Sigmoid colon (tissue), 7 donors: Measurements from ENCODE around the gene PSMB7. TPM values are rescaled to one million over a fixed set of nuclear protein-coding genes. Genes with fewer than 3 reads are reported as not detected.

Experiments
- DNase-seq: peaks from one replicate; pipeline ENCODE4 v3.0.0-alpha.2; 2019
- H3K27ac ChIP-seq, 4 donors: fragments of 200-600 bp; sonication (generic); one replicate each; pipeline ENCODE4 v1.5.1; 2016 to 2019; ENCODE audit warnings: mild to moderate bottlenecking in 1 of 4
- H3K27me3 ChIP-seq, 3 donors: fragments of 200-600 bp; sonication (generic); one replicate each; pipeline ENCODE4 v1.5.1; 2019; ENCODE audit warnings: mild to moderate bottlenecking in 1 of 3
- H3K36me3 ChIP-seq, 4 donors: fragments of 200-600 bp; sonication (generic); one replicate each; pipeline ENCODE4 v1.5.1; 2016 to 2019
- H3K4me1 ChIP-seq, 4 donors: fragments of 200-600 bp; sonication (generic); one replicate each; pipeline ENCODE4 v1.5.1; 2017 to 2019
- H3K4me3 ChIP-seq, 4 donors: fragments of 200-600 bp; sonication (generic); one replicate each; pipeline ENCODE4 v1.5.1; 2017 to 2019; ENCODE audit warnings: mild to moderate bottlenecking in 2 of 4, moderate library complexity in 1 of 4
- H3K9me3 ChIP-seq, 4 donors: fragments of 200-600 bp in 3 of 4; sonication (generic) in 3 of 4; one replicate each; pipeline versions ENCODE4 v1.5.1 to v1.6.1; 2013 to 2019
- CTCF ChIP-seq, 4 experiments: fragments of 450-650 bp in 3 of 4; fragments of 200-600 bp in 1 of 4; IDR thresholded peaks; one replicate each; pipeline ENCODE4 v1.5.1; 2016 to 2019; ENCODE audit warnings: antibody characterized with exemption in 4 of 4, mild to moderate bottlenecking in 3 of 4, moderate library complexity in 2 of 4
- EP300 ChIP-seq, 4 donors: sonication (generic); formaldehyde crosslinking; IDR thresholded peaks; one replicate each; pipeline ENCODE4 v1.6.1; 2017; ENCODE audit warnings: antibody characterized with exemption in 4 of 4
- POLR2A ChIP-seq, 2 donors: fragments of 450-650 bp; IDR thresholded peaks; one replicate each; pipeline ENCODE4 v1.6.1; 2016; ENCODE audit warnings: antibody characterized with exemption in 2 of 2, mild to moderate bottlenecking in 2 of 2, moderate library complexity in 2 of 2
- POLR2AphosphoS5 ChIP-seq, 4 donors: sonication (generic); formaldehyde crosslinking; IDR thresholded peaks; one replicate each; pipeline ENCODE4 v1.6.1; 2017; ENCODE audit warnings: antibody characterized with exemption in 4 of 4
- WGBS, 2 donors: extraction: QIAGEN DNeasy Blood & Tissue Kit; methylation state at CpG; one replicate each; pipeline ENCODE4 v1.1.7; 2013; 5-methylcytosine and 5-hydroxymethylcytosine counted together
- intact Hi-C: fragments of 100-400 bp; cut with DNase I; formaldehyde crosslinking; loops from one replicate; pipeline ENCODE4 v1.15.1; 2023
- polyA plus RNA-seq, 3 donors: library from polyadenylated mRNA; stranded (reverse); fragments of 200-250 nt; gene quantifications; one replicate each; pipeline ENCODE4 v1.2.3, GENCODE V29; 2013
- total RNA-seq, 4 donors: library from RNA; depleted of rRNA; stranded (reverse); fragments of >200 nt; gene quantifications; one replicate each; pipeline ENCODE4 v1.1.0, GENCODE V29; 2016
- donor health status: healthy with polysubstance abuse.
- donor health status: Bipolar disorder and iron deficiency.
- donor health status: healthy.

PSMB7 gene
- total and polyA plus RNA-seq, 7 donors: 136 to 179 (median 171) TPM

GRCh38 chr9:124321416-124321815 is 93.8 kb downstream of the PSMB7 start:
- Histone ChIP-seq H3K4me1 (peaks cover 0 to 10% (median 7%) of the 10 kb centered on the region in 4 donors), H3K4me3 (no peak overlapping the region), H3K9me3 (no peaks in the 10 kb centered on the region), H3K36me3 (peaks cover 0 to 34% (median 17%) of the 10 kb centered on the region in 4 donors), H3K27me3 (no peaks in the 10 kb centered on the region), H3K27ac (no peak overlapping the region)
- DNase-seq: no peak
- 94% methylated on average over 12 of the region's 12 CpGs for WGBS, 2 donors
- intact Hi-C loops: loop anchor here (2.0 kb wide), 1 partner anchor 65 kb away; the partner anchor contains the start of gene NEK6
- TF ChIP-seq EP300 (IDR thresholded peaks at IDR 0.05) (no peak), POLR2A (IDR thresholded peaks at IDR 0.05) (no peak), POLR2AphosphoS5 (IDR thresholded peaks at IDR 0.05) (no peak), CTCF (IDR thresholded peaks at IDR 0.05) (no peak)

- intact Hi-C loops: loop anchor here (1.0 to 2.0 kb wide), 2 partner anchors 64 to 193 kb away; partner anchors contain the start of gene NEK6
- H3K36me3 ChIP-seq: peaks cover 0 to 34% (median 17%) of the 10 kb centered on the region in 4 donors
- peak; percentile 81 for DNase-seq
Observed at GRCh38 chr9:124320062-124320973, 94.9 kb downstream of the PSMB7 start.

GRCh38 chr9:124315882-124316281 is 99.4 kb downstream of the PSMB7 start:
- 85 to 90% methylated on average over 16 of the region's 16 CpGs for WGBS, 2 donors
- intact Hi-C loops: no loop called here

More at GRCh38 chr9:124320062-124320973, 94.9 kb downstream of the PSMB7 start:
- TF ChIP-seq CTCF (IDR thresholded peaks at IDR 0.05) (peak; percentile 74 to 86 (median 78)), POLR2AphosphoS5 (IDR thresholded peaks at IDR 0.05) (no peak)
- WGBS, 2 donors: 61 to 68% methylated on average over 17 of the region's 17 CpGs
- peaks cover 0 to 10% (median 7%) of the 10 kb centered on the region in 4 donors for H3K4me1 ChIP-seq
- H3K4me3 ChIP-seq: no peak overlapping the region
- H3K27ac ChIP-seq: peak overlapping the region in 1 of 4 donors; percentile 7
- no peaks in the 10 kb centered on the region for H3K9me3 ChIP-seq
- H3K27me3 ChIP-seq: no peaks in the 10 kb centered on the region

GRCh38 chr9:124313940-124314339 is 101.3 kb downstream of the PSMB7 start:
- Histone ChIP-seq H3K27me3 (no peaks in the 10 kb centered on the region), H3K9me3 (no peaks in the 10 kb centered on the region), H3K27ac (no peak overlapping the region), H3K4me1 (peaks cover 0 to 11% (median 0%) of the 10 kb centered on the region in 4 donors), H3K4me3 (no peak overlapping the region), H3K36me3 (peaks cover 0 to 52% (median 17%) of the 10 kb centered on the region in 4 donors)
- intact Hi-C loops: no loop called here
- no peak for TF ChIP-seq POLR2A (IDR thresholded peaks at IDR 0.05)
- TF ChIP-seq EP300 (IDR thresholded peaks at IDR 0.05): no peak
- no peak for TF ChIP-seq CTCF (IDR thresholded peaks at IDR 0.05)
- TF ChIP-seq POLR2AphosphoS5 (IDR thresholded peaks at IDR 0.05): no peak
- no peak for DNase-seq
- WGBS, 2 donors: 96 to 97% methylated on average over 18 of the region's 18 CpGs

More at GRCh38 chr9:124315882-124316281, 99.4 kb downstream of the PSMB7 start:
- peaks cover 0 to 10% (median 7%) of the 10 kb centered on the region in 4 donors for H3K4me1 ChIP-seq
- no peak overlapping the region for H3K4me3 ChIP-seq
- H3K9me3 ChIP-seq: no peaks in the 10 kb centered on the region
- H3K27me3 ChIP-seq: no peaks in the 10 kb centered on the region
- no peak for TF ChIP-seq POLR2A (IDR thresholded peaks at IDR 0.05)
- no peak for TF ChIP-seq CTCF (IDR thresholded peaks at IDR 0.05)
- no peak for TF ChIP-seq EP300 (IDR thresholded peaks at IDR 0.05)
- no peak for TF ChIP-seq POLR2AphosphoS5 (IDR thresholded peaks at IDR 0.05)
- no peak for DNase-seq
- H3K36me3 ChIP-seq: peaks cover 0 to 52% (median 17%) of the 10 kb centered on the region in 4 donors
- H3K27ac ChIP-seq: no peak overlapping the region
